Measurements from ENCODE around the gene FBXL13. TPM values are rescaled to one million over a fixed set of nuclear protein-coding genes. Genes with fewer than 3 reads are reported as not detected.

FBXL13 gene
- total RNA-seq, 3 donors from 2014 or later (not counting 1 experiment from before 2014, with no cell fraction given): 0.70 to 0.89 (median 0.85) TPM

GRCh38 chr7:102951839-102952238 lies 122.8 kb downstream of the FBXL13 start:
- no peak overlapping the region for H3K4me3 Mint-ChIP-seq
- H3K36me3 Mint-ChIP-seq: peaks cover 6% of the 10 kb centered on the region
- ATAC-seq: no peak

GRCh38 chr7:102944241-102944640 lies 130.4 kb downstream of the FBXL13 start:
- Histone ChIP-seq H3K27me3 (ENCODE audit: control insufficient read depth, insufficient read depth, low read length) (no peaks in the 10 kb centered on the region), H3K27ac (ENCODE audit: low read length) (no peak overlapping the region), H3K4me1 (ENCODE audit: control insufficient read depth, insufficient read depth, low read length) (no peaks in the 10 kb centered on the region), H3K9me3 (ENCODE audit: control insufficient read depth, insufficient read depth, low read length) (no peaks in the 10 kb centered on the region), H3K36me3 (ENCODE audit: control insufficient read depth, insufficient read depth, low read length) (no peaks in the 10 kb centered on the region), H3K4me3 (ENCODE audit: low read length) (no peak overlapping the region)
- H3K27ac Mint-ChIP-seq: no peak overlapping the region
- H3K4me1 Mint-ChIP-seq: no peaks in the 10 kb centered on the region
- H3K9me3 Mint-ChIP-seq: no peaks in the 10 kb centered on the region
- TF ChIP-seq CTCF (IDR thresholded peaks at IDR 0.05): no peak
- DNase-seq: no peak
- no peak for ATAC-seq
- no peaks in the 10 kb centered on the region for H3K27me3 Mint-ChIP-seq (ENCODE audit: low read depth in 2 of 2)
- no peak overlapping the region for H3K4me3 Mint-ChIP-seq
- 94% methylated on average over 4 of the region's 4 CpGs for WGBS (ENCODE audit: insufficient coverage)
- intact Hi-C loops (cut with micrococcal nuclease): no loop called here
- H3K36me3 Mint-ChIP-seq: no peaks in the 10 kb centered on the region

More at GRCh38 chr7:102951839-102952238, 122.8 kb downstream of the FBXL13 start:
- no peaks in the 10 kb centered on the region for H3K9me3 ChIP-seq (ENCODE audit: control insufficient read depth, insufficient read depth, low read length)
- no peaks in the 10 kb centered on the region for H3K36me3 ChIP-seq (ENCODE audit: control insufficient read depth, insufficient read depth, low read length)
- H3K27me3 ChIP-seq (ENCODE audit: control insufficient read depth, insufficient read depth, low read length): no peaks in the 10 kb centered on the region
- 95% methylated on average over 3 of the region's 3 CpGs for WGBS (ENCODE audit: insufficient coverage)
- TF ChIP-seq CTCF (IDR thresholded peaks at IDR 0.05): no peak
- no peak for DNase-seq
- intact Hi-C loops (cut with micrococcal nuclease): no loop called here
- peaks cover 6 to 12% of the 10 kb centered on the region in 2 donors for H3K9me3 Mint-ChIP-seq
- peaks cover 0 to 5% of the 10 kb centered on the region in 2 donors for H3K27me3 Mint-ChIP-seq (ENCODE audit: low read depth in 2 of 2)
- H3K4me1 ChIP-seq (ENCODE audit: control insufficient read depth, insufficient read depth, low read length): no peaks in the 10 kb centered on the region
- H3K4me1 Mint-ChIP-seq: no peaks in the 10 kb centered on the region
- no peak overlapping the region for H3K4me3 ChIP-seq (ENCODE audit: low read length)
- no peak overlapping the region for H3K27ac Mint-ChIP-seq
- no peak overlapping the region for H3K27ac ChIP-seq (ENCODE audit: low read length)

GRCh38 chr7:102943423-102944169 lies 131.0 kb downstream of the FBXL13 start:
- H3K9me3 Mint-ChIP-seq: no peaks in the 10 kb centered on the region
- Histone ChIP-seq H3K4me3 (ENCODE audit: low read length) (no peak overlapping the region), H3K27me3 (ENCODE audit: control insufficient read depth, insufficient read depth, low read length) (no peaks in the 10 kb centered on the region), H3K36me3 (ENCODE audit: control insufficient read depth, insufficient read depth, low read length) (no peaks in the 10 kb centered on the region), H3K4me1 (ENCODE audit: control insufficient read depth, insufficient read depth, low read length) (no peaks in the 10 kb centered on the region), H3K9me3 (ENCODE audit: control insufficient read depth, insufficient read depth, low read length) (no peaks in the 10 kb centered on the region), H3K27ac (ENCODE audit: low read length) (no peak overlapping the region)
- H3K36me3 Mint-ChIP-seq: no peaks in the 10 kb centered on the region
- no peak for TF ChIP-seq CTCF (IDR thresholded peaks at IDR 0.05)
- ATAC-seq (no peak), DNase-seq (no peak)
- no peaks in the 10 kb centered on the region for H3K4me1 Mint-ChIP-seq
- H3K27ac Mint-ChIP-seq: no peak overlapping the region
- no peaks in the 10 kb centered on the region for H3K27me3 Mint-ChIP-seq (ENCODE audit: low read depth in 2 of 2)
- intact Hi-C loops (cut with micrococcal nuclease): no loop called here
- WGBS (ENCODE audit: insufficient coverage): 66% methylated on average over 5 of the region's 5 CpGs
- no peak overlapping the region for H3K4me3 Mint-ChIP-seq

GRCh38 chr7:102942868-102943267 lies 131.7 kb downstream of the FBXL13 start:
- intact Hi-C loops (cut with micrococcal nuclease): no loop called here
- WGBS (ENCODE audit: insufficient coverage): 75% methylated on average over 1 of the region's 1 CpG
- H3K27me3 ChIP-seq (ENCODE audit: control insufficient read depth, insufficient read depth, low read length): no peaks in the 10 kb centered on the region
- Mint-ChIP-seq H3K4me3 (no peak overlapping the region), H3K36me3 (no peaks in the 10 kb centered on the region), H3K27me3 (ENCODE audit: low read depth in 2 of 2) (no peaks in the 10 kb centered on the region), H3K9me3 (no peaks in the 10 kb centered on the region), H3K4me1 (no peaks in the 10 kb centered on the region), H3K27ac (no peak overlapping the region)
- no peaks in the 10 kb centered on the region for H3K36me3 ChIP-seq (ENCODE audit: control insufficient read depth, insufficient read depth, low read length)
- no peaks in the 10 kb centered on the region for H3K9me3 ChIP-seq (ENCODE audit: control insufficient read depth, insufficient read depth, low read length)
- no peak overlapping the region for H3K4me3 ChIP-seq (ENCODE audit: low read length)
- no peak for TF ChIP-seq CTCF (IDR thresholded peaks at IDR 0.05)
- no peak overlapping the region for H3K27ac ChIP-seq (ENCODE audit: low read length)
- ATAC-seq (no peak), DNase-seq (no peak)
- no peaks in the 10 kb centered on the region for H3K4me1 ChIP-seq (ENCODE audit: control insufficient read depth, insufficient read depth, low read length)
